Measurements from ENCODE around the gene DTWD2.

GRCh38 chr5:118857700-118858099, 130.6 kb downstream of the DTWD2 start:
- TF ChIP-seq CTCF (IDR thresholded peaks at IDR 0.05) (no peak), POLR2A (IDR thresholded peaks at IDR 0.05) (no peak), POLR2AphosphoS5 (IDR thresholded peaks at IDR 0.05) (no peak)
